Breast epithelium (tissue), 3 donors: ENCODE data around the gene CCDC86.

ENCODE experiments used
- CTCF ChIP-seq, 3 donors: fragments of 450-650 bp; IDR thresholded peaks; one replicate each; pipeline ENCODE4 v1.5.1; 2016 to 2017; ENCODE audit warnings: antibody characterized with exemption in 3 of 3, mild to moderate bottlenecking in 3 of 3, moderate library complexity in 3 of 3
- POLR2A ChIP-seq: fragments of 450-650 bp; IDR thresholded peaks from one replicate; pipeline ENCODE4 v1.6.1; 2016; ENCODE audit warnings: antibody characterized with exemption, mild to moderate bottlenecking, moderate library complexity
- POLR2AphosphoS5 ChIP-seq, 3 donors: sonication (generic); formaldehyde crosslinking; IDR thresholded peaks; one replicate each; pipeline ENCODE4 v1.6.1; 2017; ENCODE audit warnings: antibody characterized with exemption in 3 of 3

GRCh38 chr11:60890696-60891095 lies 48.8 kb downstream of the CCDC86 start:
- TF ChIP-seq CTCF (IDR thresholded peaks at IDR 0.05) (no peak), POLR2A (no peak), POLR2AphosphoS5 (IDR thresholded peaks at IDR 0.05) (no peak)
